GM23338 (cell line): Measurements from ENCODE around the gene CAMTA1. TPM values are rescaled to one million over a fixed set of nuclear protein-coding genes. Genes with fewer than 3 reads are reported as not detected.

Source experiments
- ATAC-seq: fragments of 200-7000 bp; cut with Tn5 transposase; 3 replicates; pipeline ENCODE4 v1.9.1; 2020
- DNase-seq: peaks from one replicate; pipeline ENCODE4 v3.0.0-alpha.2; 2015; ENCODE audit warnings: low spot score
- H2AFZ ChIP-seq: fragments of 200-600 bp; sonication (generic); 2 replicates; pipeline ENCODE4 v1.8.0; 2016; ENCODE audit warnings: antibody characterized with exemption, mild to moderate bottlenecking, moderate library complexity
- H3F3A ChIP-seq: fragments of 200-600 bp; sonication (generic); replicated peaks from 2 replicates; pipeline ENCODE4 v1.8.0; 2017; ENCODE audit warnings: antibody characterized with exemption, mixed run types, low read depth
- H3K27ac ChIP-seq: fragments of 200-600 bp; sonication (generic); 2 replicates; pipeline ENCODE4 v1.6.1; 2016; ENCODE audit warnings: low read depth
- H3K27me3 ChIP-seq: fragments of 200-600 bp; sonication (generic); 2 replicates; pipeline ENCODE4 v1.8.0; 2016; ENCODE audit warnings: mild to moderate bottlenecking, mixed run types, moderate library complexity; ENCODE audit not compliant: insufficient read depth
- H3K36me3 ChIP-seq: fragments of 200-600 bp; sonication (generic); 2 replicates; pipeline ENCODE4 v1.8.0; 2016; ENCODE audit warnings: mild to moderate bottlenecking; ENCODE audit not compliant: insufficient read depth
- H3K4me1 ChIP-seq: fragments of 200-600 bp; sonication (generic); 2 replicates; pipeline ENCODE4 v1.8.0; 2016; ENCODE audit warnings: mild to moderate bottlenecking, moderate library complexity; ENCODE audit not compliant: insufficient read depth
- H3K4me2 ChIP-seq: fragments of 200-600 bp; sonication (generic); 2 replicates; pipeline ENCODE4 v1.7.1; 2017; ENCODE audit warnings: mixed run types
- H3K4me3 ChIP-seq: fragments of 200-600 bp; sonication (generic); 2 replicates; pipeline ENCODE4 v1.6.1; 2016; ENCODE audit warnings: mixed run types
- H3K79me2 ChIP-seq: fragments of 200-600 bp; sonication (generic); replicated peaks from 2 replicates; pipeline ENCODE4 v1.8.0; 2017; ENCODE audit warnings: mild to moderate bottlenecking; ENCODE audit not compliant: insufficient read depth
- H3K9me2 ChIP-seq: fragments of 200-600 bp; sonication (generic); 2 replicates; pipeline ENCODE4 v1.8.0; 2017; ENCODE audit not compliant: insufficient read depth
- H4K20me1 ChIP-seq: fragments of 200-600 bp; sonication (generic); replicated peaks from 2 replicates; pipeline ENCODE4 v1.8.0; 2017; ENCODE audit warnings: mild to moderate bottlenecking; ENCODE audit not compliant: insufficient read depth
- H3K27ac Mint-ChIP-seq: 2 replicates; pipeline ENCODE4 v1.8.0; 2020; ENCODE audit warnings: inconsistent platforms, mild to moderate bottlenecking, moderate library complexity, mixed read lengths
- H3K27me3 Mint-ChIP-seq: 3 replicates; pipeline ENCODE4 v1.8.0; 2022; ENCODE audit warnings: low read depth, mild to moderate bottlenecking, moderate library complexity, mixed read lengths, inconsistent platforms; ENCODE audit not compliant: insufficient read depth, poor library complexity
- H3K36me3 Mint-ChIP-seq: 3 replicates; pipeline ENCODE4 v1.8.0; 2021; ENCODE audit warnings: low read depth, mild to moderate bottlenecking, inconsistent platforms, moderate library complexity, mixed read lengths
- H3K4me1 Mint-ChIP-seq: 3 replicates; pipeline ENCODE4 v1.8.0; 2020; ENCODE audit warnings: mild to moderate bottlenecking, inconsistent platforms, mixed read lengths
- H3K4me3 Mint-ChIP-seq: 3 replicates; pipeline ENCODE4 v1.8.0; 2021; ENCODE audit warnings: moderate library complexity, mild to moderate bottlenecking, inconsistent platforms, mixed read lengths
- H3K9me3 Mint-ChIP-seq: 3 replicates; pipeline ENCODE4 v1.8.0; 2020; ENCODE audit warnings: moderate library complexity, mild to moderate bottlenecking, inconsistent platforms, mixed read lengths
- CREB1 ChIP-seq: fragments of 250-450 bp; sonication (Bioruptor Pico); IDR thresholded peaks from 2 replicates; pipeline ENCODE4 v1.5.0; 2020; ENCODE audit warnings: low read depth, mild to moderate bottlenecking, moderate library complexity
- CTCF ChIP-seq, 2 experiments: fragments of 200-600 bp in 1 of 2; sonication (generic) in 1 of 2; conservative IDR thresholded peaks; 2 replicates each; pipeline versions ENCODE4 v1.5.1 to v1.6.1; 2016 to 2017; ENCODE audit warnings: antibody characterized with exemption in 2 of 2, low read depth in 2 of 2, mild to moderate bottlenecking in 2 of 2, moderate library complexity in 1 of 2
- EZH2 ChIP-seq: fragments of 200-600 bp; sonication (generic); IDR thresholded peaks from one replicate; pipeline ENCODE4 v1.8.0; 2017; ENCODE audit warnings: antibody characterized with exemption, mild to moderate bottlenecking, low read depth; ENCODE audit not compliant: unreplicated experiment
- EZH2phosphoT487 ChIP-seq: fragments of 200-600 bp; sonication (generic); IDR thresholded peaks from one replicate; pipeline ENCODE4 v1.8.1; 2018; ENCODE audit warnings: antibody characterized with exemption; ENCODE audit not compliant: unreplicated experiment
- JUNB ChIP-seq: IDR thresholded peaks from one replicate; pipeline ENCODE4 v1.6.1; 2016; ENCODE audit warnings: antibody characterized with exemption; ENCODE audit not compliant: unreplicated experiment
- NANOG ChIP-seq: IDR thresholded peaks from 2 replicates; pipeline ENCODE4 v1.6.1; 2016; ENCODE audit warnings: antibody characterized with exemption, borderline replicate concordance
- POLR2AphosphoS5 ChIP-seq: IDR thresholded peaks from 2 replicates; pipeline ENCODE4 v1.6.1; 2016; ENCODE audit warnings: antibody characterized with exemption, low read depth
- STAT1 ChIP-seq: IDR thresholded peaks from one replicate; pipeline ENCODE4 v1.6.1; 2016; ENCODE audit warnings: antibody characterized with exemption; ENCODE audit not compliant: unreplicated experiment
- ZNF114 ChIP-seq: fragments of 250-450 bp; sonication (Bioruptor Pico); IDR thresholded peaks from 2 replicates; pipeline ENCODE4 v1.5.0; 2020; ENCODE audit warnings: mild to moderate bottlenecking, moderate library complexity
- ZNF331 ChIP-seq: fragments of 250-450 bp; sonication (Bioruptor Pico); IDR thresholded peaks from 2 replicates; pipeline ENCODE4 v1.5.0; 2020; ENCODE audit warnings: low read depth, mild to moderate bottlenecking, moderate library complexity
- ZNF462 ChIP-seq: fragments of 250-450 bp; sonication (Bioruptor Pico); IDR thresholded peaks from 2 replicates; pipeline ENCODE4 v1.5.0; 2020; ENCODE audit warnings: mild to moderate bottlenecking, moderate library complexity
- polyA plus RNA-seq: library from polyadenylated mRNA; unstranded; fragments of >200 nt; fragmentation: Nextera tagmentation; extraction: Ambion mirVana; gene quantifications from 2 replicates; pipeline ENCODE4 v1.2.1, GENCODE V29; 2016
- total RNA-seq: library from RNA; depleted of rRNA; stranded (reverse); fragments of >200 nt; shearing (Covaris generic); gene quantifications from 2 replicates; pipeline ENCODE4 v1.2.3, GENCODE V29; 2014
- TF ChIP-seq, protein P1 (sequence below): IDR thresholded peaks from 2 replicates; pipeline ENCODE4 v1.6.1; 2016; ENCODE audit warnings: antibody characterized with exemption
- TF ChIP-seq, protein P2 (sequence below): IDR thresholded peaks from one replicate; pipeline ENCODE4 v1.6.1; 2018; ENCODE audit warnings: antibody characterized with exemption; ENCODE audit not compliant: unreplicated experiment

The CAMTA1 gene
- total and polyA plus RNA-seq, 2 experiments from 2014 or later = 115 to 519 TPM

GRCh38 chr1:6822530-6823359 lies 37.5 kb downstream of the CAMTA1 start:
- Histone ChIP-seq H4K20me1 (peaks cover 3% of the 10 kb centered on the region; the same call in 1 of the 2 replicates), H3K4me2 (no peak overlapping the region), H2AFZ (no peak overlapping the region), H3K27me3 (no peaks in the 10 kb centered on the region), H3K4me1 (peaks cover 5% of the 10 kb centered on the region; the same call in 1 of the 2 replicates), H3K36me3 (no peaks in the 10 kb centered on the region), H3K9me2 (no peaks in the 10 kb centered on the region), H3F3A (no peaks in the 10 kb centered on the region), H3K4me3 (no peak overlapping the region), H3K27ac (no peak overlapping the region), H3K79me2 (peaks cover 86% of the 10 kb centered on the region)
- DNase-seq (no peak), ATAC-seq (no peak)
- H3K27ac Mint-ChIP-seq = no peak overlapping the region
- no peaks in the 10 kb centered on the region for H3K9me3 Mint-ChIP-seq
- no peaks in the 10 kb centered on the region for H3K27me3 Mint-ChIP-seq
- peaks cover 21% of the 10 kb centered on the region; the same call in 2 of the 3 replicates for H3K4me1 Mint-ChIP-seq
- H3K36me3 Mint-ChIP-seq = no peaks in the 10 kb centered on the region
- TF ChIP-seq POLR2AphosphoS5 (no peak), CREB1 (CRISPR knock-in tag) (no peak), EZH2 (no peak), JUNB (no peak), EZH2phosphoT487 (no peak), NANOG (no peak), ZNF462 (CRISPR knock-in tag) (no peak), ZNF114 (CRISPR knock-in tag) (no peak), ZNF331 (CRISPR knock-in tag) (no peak), STAT1 (no peak), CTCF (conservative IDR thresholded peaks at IDR 0.05; ENCODE audit: low read depth in 2 of 2) (no peak)
- TF ChIP-seq, protein P1, sequence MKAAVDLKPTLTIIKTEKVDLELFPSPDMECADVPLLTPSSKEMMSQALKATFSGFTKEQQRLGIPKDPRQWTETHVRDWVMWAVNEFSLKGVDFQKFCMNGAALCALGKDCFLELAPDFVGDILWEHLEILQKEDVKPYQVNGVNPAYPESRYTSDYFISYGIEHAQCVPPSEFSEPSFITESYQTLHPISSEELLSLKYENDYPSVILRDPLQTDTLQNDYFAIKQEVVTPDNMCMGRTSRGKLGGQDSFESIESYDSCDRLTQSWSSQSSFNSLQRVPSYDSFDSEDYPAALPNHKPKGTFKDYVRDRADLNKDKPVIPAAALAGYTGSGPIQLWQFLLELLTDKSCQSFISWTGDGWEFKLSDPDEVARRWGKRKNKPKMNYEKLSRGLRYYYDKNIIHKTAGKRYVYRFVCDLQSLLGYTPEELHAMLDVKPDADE = no peak
- TF ChIP-seq, protein P2, sequence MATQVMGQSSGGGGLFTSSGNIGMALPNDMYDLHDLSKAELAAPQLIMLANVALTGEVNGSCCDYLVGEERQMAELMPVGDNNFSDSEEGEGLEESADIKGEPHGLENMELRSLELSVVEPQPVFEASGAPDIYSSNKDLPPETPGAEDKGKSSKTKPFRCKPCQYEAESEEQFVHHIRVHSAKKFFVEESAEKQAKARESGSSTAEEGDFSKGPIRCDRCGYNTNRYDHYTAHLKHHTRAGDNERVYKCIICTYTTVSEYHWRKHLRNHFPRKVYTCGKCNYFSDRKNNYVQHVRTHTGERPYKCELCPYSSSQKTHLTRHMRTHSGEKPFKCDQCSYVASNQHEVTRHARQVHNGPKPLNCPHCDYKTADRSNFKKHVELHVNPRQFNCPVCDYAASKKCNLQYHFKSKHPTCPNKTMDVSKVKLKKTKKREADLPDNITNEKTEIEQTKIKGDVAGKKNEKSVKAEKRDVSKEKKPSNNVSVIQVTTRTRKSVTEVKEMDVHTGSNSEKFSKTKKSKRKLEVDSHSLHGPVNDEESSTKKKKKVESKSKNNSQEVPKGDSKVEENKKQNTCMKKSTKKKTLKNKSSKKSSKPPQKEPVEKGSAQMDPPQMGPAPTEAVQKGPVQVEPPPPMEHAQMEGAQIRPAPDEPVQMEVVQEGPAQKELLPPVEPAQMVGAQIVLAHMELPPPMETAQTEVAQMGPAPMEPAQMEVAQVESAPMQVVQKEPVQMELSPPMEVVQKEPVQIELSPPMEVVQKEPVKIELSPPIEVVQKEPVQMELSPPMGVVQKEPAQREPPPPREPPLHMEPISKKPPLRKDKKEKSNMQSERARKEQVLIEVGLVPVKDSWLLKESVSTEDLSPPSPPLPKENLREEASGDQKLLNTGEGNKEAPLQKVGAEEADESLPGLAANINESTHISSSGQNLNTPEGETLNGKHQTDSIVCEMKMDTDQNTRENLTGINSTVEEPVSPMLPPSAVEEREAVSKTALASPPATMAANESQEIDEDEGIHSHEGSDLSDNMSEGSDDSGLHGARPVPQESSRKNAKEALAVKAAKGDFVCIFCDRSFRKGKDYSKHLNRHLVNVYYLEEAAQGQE = no peak
- no peak overlapping the region for H3K4me3 Mint-ChIP-seq
